ENCODE data around the gene PLCD3. TPM values are rescaled to one million over a fixed set of nuclear protein-coding genes. Genes with fewer than 3 reads are reported as not detected.

The PLCD3 gene
- total and polyA plus RNA-seq, 9 of the 15 experiments (the other 6 are each of a cell fraction or from before 2014, with no cell fraction given), result 0.20 to 22.6 (median 7.5) TPM

GRCh38 chr17:45132572-45133463 lies 503 bp upstream of the PLCD3 start (continued):
- TF ChIP-seq E2F5 (CRISPR knock-in tag; IDR thresholded peaks at IDR 0.05) (0 out of 2 replicates have a peak, but pooled peaks have one; percentile 59), FOXO4 (CRISPR knock-in tag; IDR thresholded peaks at IDR 0.05) (no peak), CHD7 (IDR thresholded peaks at IDR 0.05; ENCODE audit: low read depth, low read length) (no peak), XRCC4 (IDR thresholded peaks at IDR 0.05; ENCODE audit: extremely low read depth, insufficient read depth, insufficient read length) (no peak)
- TF ChIP-seq, protein P1, sequence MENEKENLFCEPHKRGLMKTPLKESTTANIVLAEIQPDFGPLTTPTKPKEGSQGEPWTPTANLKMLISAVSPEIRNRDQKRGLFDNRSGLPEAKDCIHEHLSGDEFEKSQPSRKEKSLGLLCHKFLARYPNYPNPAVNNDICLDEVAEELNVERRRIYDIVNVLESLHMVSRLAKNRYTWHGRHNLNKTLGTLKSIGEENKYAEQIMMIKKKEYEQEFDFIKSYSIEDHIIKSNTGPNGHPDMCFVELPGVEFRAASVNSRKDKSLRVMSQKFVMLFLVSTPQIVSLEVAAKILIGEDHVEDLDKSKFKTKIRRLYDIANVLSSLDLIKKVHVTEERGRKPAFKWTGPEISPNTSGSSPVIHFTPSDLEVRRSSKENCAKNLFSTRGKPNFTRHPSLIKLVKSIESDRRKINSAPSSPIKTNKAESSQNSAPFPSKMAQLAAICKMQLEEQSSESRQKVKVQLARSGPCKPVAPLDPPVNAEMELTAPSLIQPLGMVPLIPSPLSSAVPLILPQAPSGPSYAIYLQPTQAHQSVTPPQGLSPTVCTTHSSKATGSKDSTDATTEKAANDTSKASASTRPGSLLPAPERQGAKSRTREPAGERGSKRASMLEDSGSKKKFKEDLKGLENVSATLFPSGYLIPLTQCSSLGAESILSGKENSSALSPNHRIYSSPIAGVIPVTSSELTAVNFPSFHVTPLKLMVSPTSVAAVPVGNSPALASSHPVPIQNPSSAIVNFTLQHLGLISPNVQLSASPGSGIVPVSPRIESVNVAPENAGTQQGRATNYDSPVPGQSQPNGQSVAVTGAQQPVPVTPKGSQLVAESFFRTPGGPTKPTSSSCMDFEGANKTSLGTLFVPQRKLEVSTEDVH (IDR thresholded peaks at IDR 0.05; ENCODE audit: low read depth, partially characterized antibody), result no peak

Measured in K562 (cell line).